Gastrocnemius medialis (tissue), 4 donors: ENCODE results near the gene SUPT5H. TPM values are rescaled to one million over a fixed set of nuclear protein-coding genes. Genes with fewer than 3 reads are reported as not detected.

Experiments used
- ATAC-seq, 2 donors: fragments of 150-250 bp; one replicate each; pipeline ENCODE4 v1.9.1; 2016
- DNase-seq, 2 donors: peaks; one replicate each; pipeline ENCODE4 v3.0.0-alpha.2; 2019
- H3K27ac ChIP-seq, 4 donors: fragments of 200-600 bp; sonication (generic); 1 replicate in 1 of 4; 2 replicates in 3 of 4; pipeline ENCODE4 v1.5.1; 2016 to 2018; ENCODE audit warnings: mild to moderate bottlenecking in 2 of 4, moderate library complexity in 1 of 4
- H3K27me3 ChIP-seq, 3 donors: fragments of 200-600 bp; sonication (generic) in 2 of 3; 1 replicate in 1 of 3; 2 replicates in 2 of 3; pipeline versions ENCODE4 v1.5.1 to v1.6.0; 2016 to 2019; ENCODE audit warnings: mild to moderate bottlenecking in 1 of 3, moderate library complexity in 1 of 3
- H3K36me3 ChIP-seq, 2 donors: fragments of 200-600 bp; sonication (generic) in 1 of 2; one replicate each; pipeline ENCODE4 v1.5.1; 2017 to 2018
- H3K4me1 ChIP-seq, 2 donors: fragments of 200-600 bp; sonication (generic) in 1 of 2; one replicate each; pipeline ENCODE4 v1.5.1; 2016 to 2017; ENCODE audit warnings: mild to moderate bottlenecking in 2 of 2
- H3K4me3 ChIP-seq, 4 donors: fragments of 200-600 bp; sonication (generic) in 3 of 4; 1 replicate in 1 of 4; 2 replicates in 3 of 4; pipeline ENCODE4 v1.5.1; 2016 to 2019; ENCODE audit warnings: mild to moderate bottlenecking in 2 of 4
- H3K9me3 ChIP-seq, 3 donors: fragments of 200-600 bp; sonication (generic) in 2 of 3; 1 replicate in 1 of 3; 2 replicates in 2 of 3; pipeline ENCODE4 v1.5.1; 2016 to 2019
- CTCF ChIP-seq, 5 experiments: fragments of 450-650 bp in 3 of 5; fragments of 200-600 bp in 2 of 5; sonication (generic) in 2 of 5; IDR thresholded peaks in 4 of 5; conservative IDR thresholded peaks in 1 of 5; 1 replicate in 4 of 5; 2 replicates in 1 of 5; pipeline ENCODE4 v1.5.1; 2016 to 2019; ENCODE audit warnings: antibody characterized with exemption in 5 of 5, mild to moderate bottlenecking in 3 of 5, moderate library complexity in 3 of 5
- POLR2A ChIP-seq, 2 donors: fragments of 450-650 bp; IDR thresholded peaks; one replicate each; pipeline ENCODE4 v1.6.1; 2017; ENCODE audit warnings: antibody characterized with exemption in 2 of 2, mild to moderate bottlenecking in 2 of 2, moderate library complexity in 2 of 2
- in situ Hi-C, 4 donors: fragments of 200-750 bp; cut with MboI; loops; one replicate each; pipeline versions ENCODE4 v1.15.0 to v1.8.0; 2017; ENCODE audit warnings: low sequenced_read_pairs in 4 of 4
- intact Hi-C: fragments of 100-400 bp; cut with DNase I; formaldehyde crosslinking; loops from one replicate; pipeline ENCODE4 v1.15.1; 2023; ENCODE audit warnings: low total_unique reads
- total RNA-seq, 4 donors: library from RNA; depleted of rRNA; stranded (reverse); fragments of >200 nt; gene quantifications; one replicate each; pipeline versions ENCODE4 v1.1.0 to v1.2.3, GENCODE V29; 2016

The SUPT5H gene
- total RNA-seq, 4 donors from 2014 or later = 60.7 to 148 (median 108) TPM

GRCh38 chr19:39489756-39490155 lies 44.4 kb downstream of the SUPT5H start:
- Histone ChIP-seq H3K4me3 (no peak overlapping the region), H3K4me1 (no peaks in the 10 kb centered on the region), H3K9me3 (no peaks in the 10 kb centered on the region), H3K36me3 (peaks cover 0 to 67% of the 10 kb centered on the region in 2 donors), H3K27ac (no peak overlapping the region), H3K27me3 (no peaks in the 10 kb centered on the region)
- ATAC-seq (no peak), DNase-seq (no peak)
- intact Hi-C loops = no loop called here
- no peak for TF ChIP-seq POLR2A (IDR thresholded peaks at IDR 0.05)
- in situ Hi-C loops = loop anchor here in 1 of 4 donors (5.0 kb wide), 1 partner anchor 43 kb away; the partner anchor contains the start of gene EID2B

- ATAC-seq (no peak), DNase-seq (no peak)
- Histone ChIP-seq H3K36me3 (peaks cover 0 to 44% of the 10 kb centered on the region in 2 donors), H3K27me3 (peaks cover 12 to 15% (median 15%) of the 10 kb centered on the region in 3 donors), H3K9me3 (no peaks in the 10 kb centered on the region), H3K4me1 (no peaks in the 10 kb centered on the region), H3K27ac (no peak overlapping the region), H3K4me3 (no peak overlapping the region)
- in situ Hi-C loops = no loop called here
- intact Hi-C loops = no loop called here
- TF ChIP-seq CTCF (IDR thresholded peaks at IDR 0.05 in 4 of 5, conservative IDR thresholded peaks at IDR 0.05 in 1 of 5) (no peak), POLR2A (IDR thresholded peaks at IDR 0.05) (no peak)
Observed at GRCh38 chr19:39492225-39492624, 46.8 kb downstream of the SUPT5H start.

- Histone ChIP-seq H3K36me3 (peaks cover 0 to 38% of the 10 kb centered on the region in 2 donors), H3K27me3 (peaks cover 17 to 20% (median 20%) of the 10 kb centered on the region in 3 donors), H3K27ac (no peak overlapping the region), H3K4me1 (no peaks in the 10 kb centered on the region), H3K4me3 (no peak overlapping the region), H3K9me3 (no peaks in the 10 kb centered on the region)
- in situ Hi-C loops (no loop called here), intact Hi-C loops (no loop called here)
- DNase-seq = no peak
- no peak for ATAC-seq
- TF ChIP-seq POLR2A (IDR thresholded peaks at IDR 0.05) (no peak), CTCF (IDR thresholded peaks at IDR 0.05 in 4 of 5, conservative IDR thresholded peaks at IDR 0.05 in 1 of 5) (no peak)
Observed at GRCh38 chr19:39492788-39493187, 47.4 kb downstream of the SUPT5H start.

- no peak for ATAC-seq
- in situ Hi-C loops = no loop called here
- TF ChIP-seq POLR2A (IDR thresholded peaks at IDR 0.05) (no peak), CTCF (IDR thresholded peaks at IDR 0.05 in 4 of 5, conservative IDR thresholded peaks at IDR 0.05 in 1 of 5) (no peak)
- no peaks in the 10 kb centered on the region for H3K9me3 ChIP-seq
- intact Hi-C loops = no loop called here
- H3K27ac ChIP-seq = no peak overlapping the region
- H3K4me3 ChIP-seq = no peak overlapping the region
- H3K27me3 ChIP-seq = peaks cover 33 to 39% (median 39%) of the 10 kb centered on the region in 3 donors
- H3K4me1 ChIP-seq = no peaks in the 10 kb centered on the region
- peaks cover 0 to 19% of the 10 kb centered on the region in 2 donors for H3K36me3 ChIP-seq
- DNase-seq = no peak
Observed at GRCh38 chr19:39494661-39495060, 49.3 kb downstream of the SUPT5H start.

- ATAC-seq (no peak), DNase-seq (no peak)
- in situ Hi-C loops = no loop called here
- no peaks in the 10 kb centered on the region for H3K9me3 ChIP-seq
- intact Hi-C loops = no loop called here
- peaks cover 0 to 5% of the 10 kb centered on the region in 2 donors for H3K36me3 ChIP-seq
- no peaks in the 10 kb centered on the region for H3K4me1 ChIP-seq
- no peak overlapping the region for H3K27ac ChIP-seq
- no peak overlapping the region for H3K4me3 ChIP-seq
- H3K27me3 ChIP-seq = peaks cover 44 to 53% (median 53%) of the 10 kb centered on the region in 3 donors
- TF ChIP-seq CTCF (IDR thresholded peaks at IDR 0.05 in 4 of 5, conservative IDR thresholded peaks at IDR 0.05 in 1 of 5) (no peak), POLR2A (IDR thresholded peaks at IDR 0.05) (no peak)
Observed at GRCh38 chr19:39496063-39496462, 50.7 kb downstream of the SUPT5H start.
